ENCODE measurements around the gene SHROOM2.
"Not testable (repeated sequence)": the region's sequence is repeated elsewhere in the genome, so short reads cannot be mapped to it uniquely, and the experiment has no call there.

SHROOM2 gene

GRCh38 chrX:9785944-9786797, at the start of gene SHROOM2:
Gene SHROOM2, plus strand, starts transcription at chrX:9786429. Its CDS starts 117 bp downstream, at chrX:9786546.
- peak in 1 of 2 experiments; percentile 20 for DNase-seq

GRCh38 chrX:9737363-9737762, 48.9 kb upstream of the SHROOM2 start:
- no peak for DNase-seq

GRCh38 chrX:9738151-9738550, 48.1 kb upstream of the SHROOM2 start:
- DNase-seq = no peak

GRCh38 chrX:9739130-9739529, 47.1 kb upstream of the SHROOM2 start:
- no peak for DNase-seq

GRCh38 chrX:9745417-9746115, 40.7 kb upstream of the SHROOM2 start:
- DNase-seq = no peak

- no peak for DNase-seq
These were observed 39.9 kb upstream of the SHROOM2 start for GRCh38 chrX:9746148-9746888.

- no peak for DNase-seq
These were observed 38.6 kb upstream of the SHROOM2 start for GRCh38 chrX:9747644-9748043.

- no peak for DNase-seq
These were observed 37.0 kb upstream of the SHROOM2 start for GRCh38 chrX:9749146-9749692.

GRCh38 chrX:9757366-9757765, 28.9 kb upstream of the SHROOM2 start:
- no peak for DNase-seq

- no peak for DNase-seq
These were observed 28.1 kb upstream of the SHROOM2 start for GRCh38 chrX:9758021-9758638.

GRCh38 chrX:9759337-9759736, 26.9 kb upstream of the SHROOM2 start:
- no peak for DNase-seq

GRCh38 chrX:9765072-9765736, 21.0 kb upstream of the SHROOM2 start:
- no peak for DNase-seq

GRCh38 chrX:9765737-9766097, 20.5 kb upstream of the SHROOM2 start, which contains the start of gene GPR143:
Gene GPR143, minus strand, starts transcription at chrX:9765847. Its CDS starts 30 bp downstream, at chrX:9765817.
- no peak for DNase-seq

GRCh38 chrX:9767375-9767774, 18.9 kb upstream of the SHROOM2 start:
- no peak for DNase-seq

- not testable (repeated sequence) for DNase-seq
These were observed 17.8 kb upstream of the SHROOM2 start for GRCh38 chrX:9768321-9768839.

- no peak for DNase-seq
These were observed 15.9 kb upstream of the SHROOM2 start for GRCh38 chrX:9770319-9770718.

GRCh38 chrX:9772943-9773342, 13.3 kb upstream of the SHROOM2 start:
- no peak for DNase-seq

- no peak for DNase-seq
These were observed 10.3 kb upstream of the SHROOM2 start for GRCh38 chrX:9775930-9776329.

- DNase-seq = no peak
These were observed 4.3 kb upstream of the SHROOM2 start for GRCh38 chrX:9781941-9782340.

GRCh38 chrX:9784332-9784731, 1.9 kb upstream of the SHROOM2 start:
- no peak for DNase-seq

- no peak for DNase-seq
These were observed 830 bp upstream of the SHROOM2 start for GRCh38 chrX:9785254-9785943.
